Transverse colon (tissue), 4 donors: Measurements from ENCODE around the gene SLC25A48.

Source experiments
- EP300 ChIP-seq: sonication (generic); formaldehyde crosslinking; IDR thresholded peaks from one replicate; pipeline ENCODE4 v1.6.1; 2017; ENCODE audit warnings: antibody characterized with exemption, low read depth
- POLR2A ChIP-seq: fragments of 450-650 bp; IDR thresholded peaks from one replicate; pipeline ENCODE4 v1.6.1; 2016; ENCODE audit warnings: antibody characterized with exemption, mild to moderate bottlenecking, moderate library complexity
- POLR2AphosphoS5 ChIP-seq, 3 donors: sonication (generic); formaldehyde crosslinking; IDR thresholded peaks; one replicate each; pipeline ENCODE4 v1.6.1; 2016; ENCODE audit warnings: antibody characterized with exemption in 3 of 3
- TF ChIP-seq, protein P1 (sequence below), 5 experiments: fragments of 200-600 bp in 3 of 5; fragments of 450-650 bp in 2 of 5; sonication (generic) in 3 of 5; IDR thresholded peaks; 1 replicate in 2 of 5; 2 replicates in 3 of 5; pipeline ENCODE4 v1.5.1; 2016 to 2017; ENCODE audit warnings: antibody characterized with exemption in 5 of 5, inconsistent platforms in 3 of 5, mild to moderate bottlenecking in 2 of 5, moderate library complexity in 1 of 5

DNA sequence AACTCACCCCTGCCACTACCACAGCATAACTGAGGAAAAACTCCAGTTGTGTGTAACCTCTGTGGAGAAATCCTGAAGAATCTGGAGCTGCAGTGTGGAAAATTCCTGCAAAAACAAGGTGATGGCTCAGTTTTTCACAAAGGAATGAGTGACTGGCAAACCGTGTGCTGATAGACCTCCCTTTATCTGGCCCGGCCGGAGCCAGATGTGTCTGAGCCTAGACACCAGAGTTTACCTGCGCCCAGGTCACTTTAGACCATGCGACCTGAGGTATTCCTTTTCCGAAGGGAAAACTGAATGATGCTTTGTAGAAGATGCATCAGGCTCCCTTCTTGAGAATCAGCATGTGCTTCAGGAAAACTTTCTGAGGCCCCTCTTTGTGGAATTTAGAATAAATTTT is 16.2 kb downstream of the SLC25A48 start:
- TF ChIP-seq, protein P1, sequence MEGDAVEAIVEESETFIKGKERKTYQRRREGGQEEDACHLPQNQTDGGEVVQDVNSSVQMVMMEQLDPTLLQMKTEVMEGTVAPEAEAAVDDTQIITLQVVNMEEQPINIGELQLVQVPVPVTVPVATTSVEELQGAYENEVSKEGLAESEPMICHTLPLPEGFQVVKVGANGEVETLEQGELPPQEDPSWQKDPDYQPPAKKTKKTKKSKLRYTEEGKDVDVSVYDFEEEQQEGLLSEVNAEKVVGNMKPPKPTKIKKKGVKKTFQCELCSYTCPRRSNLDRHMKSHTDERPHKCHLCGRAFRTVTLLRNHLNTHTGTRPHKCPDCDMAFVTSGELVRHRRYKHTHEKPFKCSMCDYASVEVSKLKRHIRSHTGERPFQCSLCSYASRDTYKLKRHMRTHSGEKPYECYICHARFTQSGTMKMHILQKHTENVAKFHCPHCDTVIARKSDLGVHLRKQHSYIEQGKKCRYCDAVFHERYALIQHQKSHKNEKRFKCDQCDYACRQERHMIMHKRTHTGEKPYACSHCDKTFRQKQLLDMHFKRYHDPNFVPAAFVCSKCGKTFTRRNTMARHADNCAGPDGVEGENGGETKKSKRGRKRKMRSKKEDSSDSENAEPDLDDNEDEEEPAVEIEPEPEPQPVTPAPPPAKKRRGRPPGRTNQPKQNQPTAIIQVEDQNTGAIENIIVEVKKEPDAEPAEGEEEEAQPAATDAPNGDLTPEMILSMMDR (IDR thresholded peaks at IDR 0.05) = no peak
- no peak for TF ChIP-seq POLR2AphosphoS5 (IDR thresholded peaks at IDR 0.05)
- TF ChIP-seq POLR2A = no peak
- TF ChIP-seq EP300 = no peak
